HEK293T (cell line): ENCODE results near the gene MYRF.

Source experiments
- BHLHE40 ChIP-seq: fragments of 450-650 bp; IDR thresholded peaks from 2 replicates; pipeline ENCODE4 v1.6.1; 2016; ENCODE audit warnings: mild to moderate bottlenecking, moderate library complexity, borderline replicate concordance
- ELF4 ChIP-seq: fragments of 450-650 bp; IDR thresholded peaks from 2 replicates; pipeline ENCODE4 v1.6.1; 2017; ENCODE audit warnings: antibody characterized with exemption
- FOXK2 ChIP-seq: fragments of 450-650 bp; IDR thresholded peaks from 2 replicates; pipeline ENCODE4 v1.6.1; 2016; ENCODE audit warnings: mild to moderate bottlenecking
- FOXM1 ChIP-seq: fragments of 450-650 bp; IDR thresholded peaks from 2 replicates; pipeline ENCODE4 v1.6.1; 2017; ENCODE audit warnings: mild to moderate bottlenecking, borderline replicate concordance
- NFRKB ChIP-seq: fragments of 450-650 bp; IDR thresholded peaks from 2 replicates; pipeline ENCODE4 v1.6.1; 2016; ENCODE audit warnings: mild to moderate bottlenecking, moderate library complexity
- PKNOX1 ChIP-seq: fragments of 450-650 bp; IDR thresholded peaks from 2 replicates; pipeline ENCODE4 v1.6.1; 2016
- SP1 ChIP-seq: fragments of 450-650 bp; IDR thresholded peaks from 2 replicates; pipeline ENCODE4 v1.6.1; 2017
- ZNF384 ChIP-seq: fragments of 450-650 bp; IDR thresholded peaks from 2 replicates; pipeline ENCODE4 v1.6.1; 2016

DNA sequence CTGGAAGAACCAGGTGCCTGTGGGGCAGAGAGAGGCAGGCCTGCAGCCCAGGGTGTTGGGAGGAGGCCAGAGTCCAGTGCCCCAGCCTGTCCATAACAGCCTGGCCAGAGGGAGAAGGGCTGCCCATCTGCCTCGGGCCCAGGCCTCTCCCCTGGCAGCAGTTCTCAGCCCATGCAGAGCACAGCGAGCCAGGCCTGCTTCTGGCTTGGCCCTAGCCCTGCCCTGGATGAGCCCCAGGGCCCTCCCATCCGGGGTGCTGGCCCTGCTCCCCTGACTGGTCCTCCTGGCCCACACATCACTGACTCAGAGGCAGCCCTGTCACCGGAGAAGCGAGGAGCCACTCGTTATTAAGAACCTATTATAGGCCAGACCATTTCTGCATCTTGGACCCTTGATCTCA, 19.7 kb upstream of the MYRF start:
- TF ChIP-seq BHLHE40 (no peak), FOXK2 (no peak), PKNOX1 (no peak), SP1 (no peak), NFRKB (no peak), ZNF384 (no peak), FOXM1 (no peak), ELF4 (no peak)
